ENCODE measurements around the gene CAMSAP1.

DNA sequence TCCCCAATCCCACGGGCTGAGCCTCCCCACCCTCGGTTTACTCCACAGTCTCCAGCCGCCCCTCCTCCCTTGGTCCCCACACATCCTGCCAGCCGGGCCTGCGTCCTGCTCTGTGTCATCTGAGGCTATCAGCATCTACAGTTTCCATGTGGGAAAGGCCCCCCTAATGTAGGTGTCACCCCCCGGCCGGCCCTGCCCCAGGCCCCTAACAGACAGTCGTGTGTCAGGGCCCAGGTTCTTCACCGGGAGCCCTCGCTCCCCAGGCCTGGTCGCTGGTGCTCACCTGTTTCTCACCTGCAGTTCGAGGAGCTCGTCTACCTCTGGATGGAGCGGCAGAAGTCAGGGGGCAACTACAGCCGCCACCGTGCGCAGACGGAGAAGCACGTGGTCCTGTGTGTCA, 142.6 kb downstream of the CAMSAP1 start:
- TF ChIP-seq CTCF (IDR thresholded peaks at IDR 0.05) (no peak), POLR2AphosphoS5 (IDR thresholded peaks at IDR 0.05; ENCODE audit: low read depth, low read length) (no peak), SIN3A (IDR thresholded peaks at IDR 0.05; ENCODE audit: borderline replicate concordance, insufficient read depth, low read depth, low read length) (no peak)
